CD4-positive, alpha-beta T cell (primary cell): ENCODE measurements around the gene TNFRSF17. TPM values are rescaled to one million over a fixed set of nuclear protein-coding genes. Genes with fewer than 3 reads are reported as not detected.
"Not testable (repeated sequence)": the region's sequence is repeated elsewhere in the genome, so short reads cannot be mapped to it uniquely, and the experiment has no call there.

Experiments
- ATAC-seq: fragments of 200-7000 bp; cut with Tn5 transposase; one replicate; pipeline ENCODE4 v1.10.0; 2022; ENCODE audit warnings: mild to moderate bottlenecking; ENCODE audit not compliant: poor library complexity
- CTCF ChIA-PET: fragments of 350-600 bp; sonication (Branson Sonifier 250); formaldehyde crosslinking; loops from one replicate; lab custom pipeline; 2021; ENCODE audit warnings: antibody characterized with exemption, inconsistent platforms; lab: Charles Lee
- POLR2A ChIA-PET: fragments of 350-600 bp; sonication (Branson Sonifier 250); formaldehyde crosslinking; loops from one replicate; lab custom pipeline; 2021; ENCODE audit warnings: antibody characterized with exemption, inconsistent platforms; lab: Charles Lee
- DNase-seq, 14 experiments: peaks; one replicate each; pipeline ENCODE4 v3.0.0-alpha.2; 2013 to 2020; ENCODE audit warnings: mixed read lengths in 2 of 14
- H3K27ac ChIP-seq, 2 donors: one replicate each; pipeline versions ENCODE4 v1.5.1 to v1.7.0; 2013; ENCODE audit warnings: low read length in 2 of 2, low read depth in 1 of 2, mild to moderate bottlenecking in 1 of 2
- H3K27me3 ChIP-seq, 2 experiments: 1 replicate in 1 of 2; 2 replicates in 1 of 2; pipeline versions ENCODE4 v1.6.1 to v1.7.0; 2013; ENCODE audit warnings: low read length in 2 of 2, control low read depth in 1 of 2, mild to moderate bottlenecking in 1 of 2, moderate library complexity in 1 of 2; ENCODE audit not compliant: insufficient read depth in 2 of 2, control insufficient read depth in 1 of 2
- H3K36me3 ChIP-seq: one replicate; pipeline ENCODE4 v1.6.1; 2013; ENCODE audit warnings: low read length, control low read depth; ENCODE audit not compliant: insufficient read depth
- H3K4me1 ChIP-seq: one replicate; pipeline ENCODE4 v1.6.1; 2013; ENCODE audit warnings: low read length, control low read depth; ENCODE audit not compliant: insufficient read depth
- H3K4me3 ChIP-seq: one replicate; pipeline ENCODE4 v1.5.1; 2013; ENCODE audit warnings: mild to moderate bottlenecking, low read length, moderate library complexity
- H3K9me3 ChIP-seq, 2 experiments: 1 replicate in 1 of 2; 2 replicates in 1 of 2; pipeline versions ENCODE4 v1.6.1 to v1.7.0; 2013; ENCODE audit warnings: low read length in 2 of 2, mild to moderate bottlenecking in 2 of 2, control low read depth in 1 of 2, moderate library complexity in 1 of 2; ENCODE audit not compliant: control insufficient read depth in 1 of 2, insufficient read depth in 1 of 2
- H3K27ac Mint-ChIP-seq: one replicate; pipeline ENCODE4 v1.8.0; 2020; ENCODE audit warnings: mixed read lengths
- H3K27me3 Mint-ChIP-seq: one replicate; pipeline ENCODE4 v1.8.0; 2021; ENCODE audit warnings: mixed read lengths
- H3K36me3 Mint-ChIP-seq: one replicate; pipeline ENCODE4 v1.8.0; 2021; ENCODE audit warnings: low read depth, mixed read lengths
- H3K4me1 Mint-ChIP-seq: one replicate; pipeline ENCODE4 v1.8.0; 2021; ENCODE audit warnings: low read depth, mixed read lengths
- H3K4me3 Mint-ChIP-seq: one replicate; pipeline ENCODE4 v1.8.0; 2020; ENCODE audit warnings: mild to moderate bottlenecking, mixed read lengths
- H3K9me3 Mint-ChIP-seq: one replicate; pipeline ENCODE4 v1.8.0; 2020; ENCODE audit warnings: mixed read lengths
- CTCF ChIP-seq: fragments of 200-600 bp; IDR thresholded peaks from one replicate; pipeline ENCODE4 v1.8.0; 2022; ENCODE audit warnings: antibody characterized with exemption, mild to moderate bottlenecking
- intact Hi-C, 2 experiments: fragments of 100-400 bp; cut with DNase I in 1 of 2; cut with micrococcal nuclease in 1 of 2; formaldehyde crosslinking; loops; one replicate each; pipeline versions ENCODE4 v1.15.1 to v1.9.0; 2023 to 2025; cut with DNase I, micrococcal nuclease
- total RNA-seq, 174 experiments: library from RNA in 2 of 174; stranded (reverse) in 2 of 174; gene quantifications; one replicate each; pipeline ENCODE4 v1.2.3 and lab custom pipeline; 2021 to 2026

TNFRSF17 gene
- total RNA-seq, 2 experiments from 2014 or later, result not detected

DNA sequence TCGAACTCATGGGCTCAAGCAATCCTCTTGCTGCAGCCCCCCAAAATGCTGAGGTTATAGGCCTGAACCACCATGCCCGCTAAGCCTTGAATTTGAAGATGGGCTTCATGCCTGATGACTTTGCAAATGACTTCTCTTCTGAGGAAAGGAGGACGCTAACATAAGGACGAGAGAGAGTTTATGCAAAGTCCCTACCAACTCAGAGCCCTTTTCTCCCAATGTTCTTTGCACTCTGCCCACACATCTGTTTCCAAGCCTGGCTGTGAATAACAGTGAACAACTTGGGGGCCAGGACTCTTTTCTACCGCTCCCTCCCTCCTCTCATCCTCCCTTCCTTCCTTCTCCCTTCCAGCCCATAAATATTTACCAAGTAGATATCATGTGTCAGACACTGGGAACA is 14.6 kb upstream of the TNFRSF17 start:
- no peaks in the 10 kb centered on the region for H3K36me3 Mint-ChIP-seq
- no peak overlapping the region for H3K27ac ChIP-seq
- no peak for ATAC-seq
- CTCF ChIA-PET, result no interaction called here
- no peaks in the 10 kb centered on the region for H3K36me3 ChIP-seq
- H3K4me3 ChIP-seq, result no peak overlapping the region
- H3K9me3 ChIP-seq, result no peaks in the 10 kb centered on the region
- H3K4me1 ChIP-seq, result no peaks in the 10 kb centered on the region
- no peaks in the 10 kb centered on the region for H3K27me3 ChIP-seq
- H3K9me3 Mint-ChIP-seq, result no peaks in the 10 kb centered on the region
- POLR2A ChIA-PET, result no interaction called here
- no peak for TF ChIP-seq CTCF
- no peak for DNase-seq
- H3K4me3 Mint-ChIP-seq, result no peak overlapping the region
- intact Hi-C loops, result no loop called here
- no peak overlapping the region for H3K27ac Mint-ChIP-seq
- H3K27me3 Mint-ChIP-seq, result no peaks in the 10 kb centered on the region
- no peaks in the 10 kb centered on the region for H3K4me1 Mint-ChIP-seq

DNA sequence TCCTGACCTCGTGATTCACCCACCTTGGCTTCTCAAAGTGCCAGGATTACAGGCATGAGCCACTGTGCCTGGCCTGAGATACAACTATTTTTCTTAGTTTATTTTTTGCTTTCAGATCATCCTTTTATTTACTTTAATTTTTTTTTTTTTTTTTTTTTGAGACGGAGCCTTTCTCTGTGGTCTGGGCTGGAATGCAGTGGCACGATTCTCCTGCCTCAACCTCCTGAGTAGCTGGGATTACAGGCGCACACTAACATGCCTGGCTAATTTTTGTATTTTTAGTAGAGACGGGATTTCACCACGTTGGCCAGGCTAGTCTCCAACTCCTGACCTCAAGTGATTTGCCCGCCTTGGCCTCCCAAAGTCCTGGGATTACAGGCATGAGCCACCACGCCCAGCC is 11.4 kb upstream of the TNFRSF17 start:
- DNase-seq, H3K27me3 ChIP-seq, H3K36me3 ChIP-seq, H3K4me1 ChIP-seq, H3K9me3 ChIP-seq, H3K9me3 Mint-ChIP-seq, POLR2A ChIA-PET, H3K36me3 Mint-ChIP-seq, H3K27me3 Mint-ChIP-seq, intact Hi-C loops, H3K27ac Mint-ChIP-seq, ATAC-seq, H3K4me1 Mint-ChIP-seq, H3K4me3 ChIP-seq, H3K27ac ChIP-seq, CTCF ChIA-PET, H3K4me3 Mint-ChIP-seq: not testable (repeated sequence)

DNA sequence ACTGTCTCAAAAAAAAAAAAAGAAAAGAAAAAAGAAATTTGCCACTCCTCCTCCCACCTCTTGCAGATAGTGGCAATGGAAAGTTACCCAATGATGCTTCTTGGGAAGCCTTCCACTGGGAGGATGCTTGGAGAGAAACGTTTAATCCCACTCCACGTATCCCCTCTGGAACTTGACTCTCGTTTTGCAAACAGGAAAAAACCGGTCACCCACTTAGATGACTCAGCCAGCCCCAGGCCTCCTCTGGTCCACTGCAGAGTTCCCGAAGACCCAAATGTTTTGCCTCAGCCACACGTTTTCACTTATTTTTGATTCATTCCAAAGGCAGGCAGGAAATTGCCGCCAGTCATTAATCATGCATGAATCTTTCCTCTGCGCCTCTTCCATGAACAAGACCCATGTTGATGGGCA is 9.3 kb upstream of the TNFRSF17 start:
- Mint-ChIP-seq H3K9me3 (no peaks in the 10 kb centered on the region), H3K36me3 (no peaks in the 10 kb centered on the region), H3K27ac (no peak overlapping the region), H3K27me3 (no peaks in the 10 kb centered on the region), H3K4me1 (no peaks in the 10 kb centered on the region), H3K4me3 (no peak overlapping the region)
- ChIA-PET POLR2A (no interaction called here), CTCF (no interaction called here)
- intact Hi-C loops, result no loop called here
- H3K4me1 ChIP-seq, result no peaks in the 10 kb centered on the region
- H3K36me3 ChIP-seq, result no peaks in the 10 kb centered on the region
- ATAC-seq, result no peak
- no peak for TF ChIP-seq CTCF
- no peak overlapping the region for H3K4me3 ChIP-seq
- H3K9me3 ChIP-seq, result no peaks in the 10 kb centered on the region
- no peaks in the 10 kb centered on the region for H3K27me3 ChIP-seq
- no peak for DNase-seq
- H3K27ac ChIP-seq, result no peak overlapping the region

DNA sequence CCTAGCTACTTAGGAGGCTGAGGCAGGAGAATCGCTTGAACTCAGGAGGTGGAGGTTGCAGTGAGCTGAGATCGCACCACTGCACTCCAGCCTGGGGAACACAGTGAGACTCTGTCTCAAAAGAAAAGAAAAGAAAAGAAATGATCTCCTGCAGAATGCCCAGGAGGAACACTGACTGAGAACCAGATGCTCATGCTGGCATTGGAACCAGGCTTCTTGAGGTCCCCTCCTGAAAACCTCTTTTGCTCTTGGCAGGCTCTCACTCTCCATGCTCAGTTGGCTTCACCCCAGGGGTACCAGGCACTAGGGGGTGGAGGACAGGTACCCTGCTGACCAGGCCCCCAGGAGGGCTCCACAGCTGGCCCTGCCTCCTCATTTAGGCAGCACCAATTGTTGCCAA is 8.5 kb upstream of the TNFRSF17 start:
- no peak for TF ChIP-seq CTCF
- ATAC-seq (no peak), DNase-seq (no peak)
- Histone ChIP-seq H3K4me3 (no peak overlapping the region), H3K9me3 (no peaks in the 10 kb centered on the region), H3K4me1 (no peaks in the 10 kb centered on the region), H3K27me3 (no peaks in the 10 kb centered on the region), H3K36me3 (peaks cover 3% of the 10 kb centered on the region), H3K27ac (no peak overlapping the region)
- intact Hi-C loops, result no loop called here
- H3K27me3 Mint-ChIP-seq, result no peaks in the 10 kb centered on the region
- ChIA-PET CTCF (no interaction called here), POLR2A (no interaction called here)
- H3K4me3 Mint-ChIP-seq, result no peak overlapping the region
- no peaks in the 10 kb centered on the region for H3K4me1 Mint-ChIP-seq
- no peaks in the 10 kb centered on the region for H3K9me3 Mint-ChIP-seq
- H3K27ac Mint-ChIP-seq, result no peak overlapping the region
- no peaks in the 10 kb centered on the region for H3K36me3 Mint-ChIP-seq
